Measurements from ENCODE around the gene CNPY1. TPM values are rescaled to one million over a fixed set of nuclear protein-coding genes. Genes with fewer than 3 reads are reported as not detected.

Gene CNPY1
- polyA plus RNA-seq, 1 donor from 2014 or later: 0.36 TPM

DNA sequence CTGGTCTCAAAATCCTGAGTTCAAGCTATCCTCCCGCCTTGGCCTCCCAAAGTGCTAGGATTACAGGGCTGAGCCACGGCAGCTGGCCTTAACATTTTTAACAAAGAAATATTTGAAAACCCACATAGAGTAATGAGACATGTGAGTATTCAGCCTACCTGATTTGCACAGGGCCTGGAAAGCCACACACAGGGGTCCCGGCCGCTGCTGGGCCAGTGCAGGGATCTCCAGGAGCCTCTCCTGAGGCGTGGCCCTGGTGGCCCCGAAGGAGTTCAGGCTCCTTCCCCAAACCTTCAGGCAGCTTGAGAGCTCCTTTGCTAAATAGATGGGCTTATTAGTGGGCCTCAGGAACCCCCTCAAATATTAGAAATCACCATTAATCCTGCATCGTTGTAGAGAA lies 18.7 kb downstream of the CNPY1 start:
- no peaks in the 10 kb centered on the region for H3K9me2 ChIP-seq (ENCODE audit: insufficient read depth, low read length)
- no peak overlapping the region for H3K4me2 ChIP-seq (ENCODE audit: low read length)
- H3K36me3 ChIP-seq (ENCODE audit: insufficient read depth, low read length): no peaks in the 10 kb centered on the region
- no peak overlapping the region for H3K4me3 ChIP-seq (ENCODE audit: low read length)
- no peaks in the 10 kb centered on the region for H4K20me1 ChIP-seq (ENCODE audit: insufficient read depth)
- no peaks in the 10 kb centered on the region for H3K79me2 ChIP-seq (replicated peaks; ENCODE audit: insufficient read depth, low read length)
- peaks cover 25% of the 10 kb centered on the region for H3K27me3 ChIP-seq (ENCODE audit: insufficient read depth, low read depth, low read length)
- no peak overlapping the region for H2AFZ ChIP-seq (ENCODE audit: low read depth, low read length)
- no peak for TF ChIP-seq RAD21 (conservative IDR thresholded peaks at IDR 0.05)
- TF ChIP-seq, protein P1, sequence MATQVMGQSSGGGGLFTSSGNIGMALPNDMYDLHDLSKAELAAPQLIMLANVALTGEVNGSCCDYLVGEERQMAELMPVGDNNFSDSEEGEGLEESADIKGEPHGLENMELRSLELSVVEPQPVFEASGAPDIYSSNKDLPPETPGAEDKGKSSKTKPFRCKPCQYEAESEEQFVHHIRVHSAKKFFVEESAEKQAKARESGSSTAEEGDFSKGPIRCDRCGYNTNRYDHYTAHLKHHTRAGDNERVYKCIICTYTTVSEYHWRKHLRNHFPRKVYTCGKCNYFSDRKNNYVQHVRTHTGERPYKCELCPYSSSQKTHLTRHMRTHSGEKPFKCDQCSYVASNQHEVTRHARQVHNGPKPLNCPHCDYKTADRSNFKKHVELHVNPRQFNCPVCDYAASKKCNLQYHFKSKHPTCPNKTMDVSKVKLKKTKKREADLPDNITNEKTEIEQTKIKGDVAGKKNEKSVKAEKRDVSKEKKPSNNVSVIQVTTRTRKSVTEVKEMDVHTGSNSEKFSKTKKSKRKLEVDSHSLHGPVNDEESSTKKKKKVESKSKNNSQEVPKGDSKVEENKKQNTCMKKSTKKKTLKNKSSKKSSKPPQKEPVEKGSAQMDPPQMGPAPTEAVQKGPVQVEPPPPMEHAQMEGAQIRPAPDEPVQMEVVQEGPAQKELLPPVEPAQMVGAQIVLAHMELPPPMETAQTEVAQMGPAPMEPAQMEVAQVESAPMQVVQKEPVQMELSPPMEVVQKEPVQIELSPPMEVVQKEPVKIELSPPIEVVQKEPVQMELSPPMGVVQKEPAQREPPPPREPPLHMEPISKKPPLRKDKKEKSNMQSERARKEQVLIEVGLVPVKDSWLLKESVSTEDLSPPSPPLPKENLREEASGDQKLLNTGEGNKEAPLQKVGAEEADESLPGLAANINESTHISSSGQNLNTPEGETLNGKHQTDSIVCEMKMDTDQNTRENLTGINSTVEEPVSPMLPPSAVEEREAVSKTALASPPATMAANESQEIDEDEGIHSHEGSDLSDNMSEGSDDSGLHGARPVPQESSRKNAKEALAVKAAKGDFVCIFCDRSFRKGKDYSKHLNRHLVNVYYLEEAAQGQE (IDR thresholded peaks at IDR 0.05; ENCODE audit: borderline replicate concordance): no peak
- no peak for TF ChIP-seq POLR2AphosphoS5 (IDR thresholded peaks at IDR 0.05)
- TF ChIP-seq EP300 (conservative IDR thresholded peaks at IDR 0.05; ENCODE audit: poor library complexity, severe bottlenecking): no peak
- TF ChIP-seq EZH2 (IDR thresholded peaks at IDR 0.05; ENCODE audit: borderline replicate concordance, insufficient read depth, low read length, poor library complexity, severe bottlenecking): no peak
- TF ChIP-seq MXI1 (conservative IDR thresholded peaks at IDR 0.05; ENCODE audit: poor library complexity, severe bottlenecking): no peak
- no peaks in the 10 kb centered on the region for H3F3A ChIP-seq (ENCODE audit: insufficient read depth, low read length, poor library complexity, severe bottlenecking)
- H3K9me3 ChIP-seq (ENCODE audit: low read length): no peaks in the 10 kb centered on the region
- no peak overlapping the region for H3K27ac ChIP-seq (ENCODE audit: low read length)
- H3K9ac ChIP-seq (ENCODE audit: low read length): no peak overlapping the region

DNA sequence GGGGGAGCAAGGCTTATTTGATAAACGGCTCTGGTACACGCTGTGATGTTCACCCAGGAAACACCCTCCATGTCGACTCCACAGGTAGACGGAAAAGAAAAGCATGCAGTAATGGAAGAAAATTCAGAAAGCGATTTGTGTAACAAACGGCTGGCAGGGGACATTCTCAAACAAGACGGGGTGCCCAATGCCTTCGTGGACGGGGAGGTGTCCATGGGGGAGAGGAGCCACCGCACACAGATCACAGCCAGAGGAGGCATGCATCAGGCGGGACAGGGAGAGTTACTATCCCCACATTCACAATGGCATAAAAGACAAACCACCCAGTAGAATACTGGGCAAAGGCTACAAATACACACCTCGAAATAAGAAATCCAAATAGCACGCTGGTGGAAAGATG lies 20.1 kb downstream of the CNPY1 start:
- peaks cover 11% of the 10 kb centered on the region for H3K27me3 ChIP-seq (ENCODE audit: insufficient read depth, low read depth, low read length)
- H2AFZ ChIP-seq (ENCODE audit: low read depth, low read length): no peak overlapping the region
- no peak overlapping the region for H3K4me3 ChIP-seq (ENCODE audit: low read length)
- H3K9me2 ChIP-seq (ENCODE audit: insufficient read depth, low read length): no peaks in the 10 kb centered on the region
- TF ChIP-seq MXI1 (conservative IDR thresholded peaks at IDR 0.05; ENCODE audit: poor library complexity, severe bottlenecking) (no peak), RAD21 (conservative IDR thresholded peaks at IDR 0.05) (no peak), SMC3 (conservative IDR thresholded peaks at IDR 0.05; ENCODE audit: poor library complexity) (no peak), EZH2 (IDR thresholded peaks at IDR 0.05; ENCODE audit: borderline replicate concordance, insufficient read depth, low read length, poor library complexity, severe bottlenecking) (no peak), POLR2AphosphoS5 (IDR thresholded peaks at IDR 0.05) (no peak), EP300 (conservative IDR thresholded peaks at IDR 0.05; ENCODE audit: poor library complexity, severe bottlenecking) (no peak), TAF1 (IDR thresholded peaks at IDR 0.05; ENCODE audit: low read depth) (no peak)
- TF ChIP-seq, protein P1 (IDR thresholded peaks at IDR 0.05; ENCODE audit: borderline replicate concordance): no peak
- TF ChIP-seq, protein P2, sequence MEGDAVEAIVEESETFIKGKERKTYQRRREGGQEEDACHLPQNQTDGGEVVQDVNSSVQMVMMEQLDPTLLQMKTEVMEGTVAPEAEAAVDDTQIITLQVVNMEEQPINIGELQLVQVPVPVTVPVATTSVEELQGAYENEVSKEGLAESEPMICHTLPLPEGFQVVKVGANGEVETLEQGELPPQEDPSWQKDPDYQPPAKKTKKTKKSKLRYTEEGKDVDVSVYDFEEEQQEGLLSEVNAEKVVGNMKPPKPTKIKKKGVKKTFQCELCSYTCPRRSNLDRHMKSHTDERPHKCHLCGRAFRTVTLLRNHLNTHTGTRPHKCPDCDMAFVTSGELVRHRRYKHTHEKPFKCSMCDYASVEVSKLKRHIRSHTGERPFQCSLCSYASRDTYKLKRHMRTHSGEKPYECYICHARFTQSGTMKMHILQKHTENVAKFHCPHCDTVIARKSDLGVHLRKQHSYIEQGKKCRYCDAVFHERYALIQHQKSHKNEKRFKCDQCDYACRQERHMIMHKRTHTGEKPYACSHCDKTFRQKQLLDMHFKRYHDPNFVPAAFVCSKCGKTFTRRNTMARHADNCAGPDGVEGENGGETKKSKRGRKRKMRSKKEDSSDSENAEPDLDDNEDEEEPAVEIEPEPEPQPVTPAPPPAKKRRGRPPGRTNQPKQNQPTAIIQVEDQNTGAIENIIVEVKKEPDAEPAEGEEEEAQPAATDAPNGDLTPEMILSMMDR (IDR thresholded peaks at IDR 0.05; ENCODE audit: poor library complexity, severe bottlenecking): no peak
- no peak overlapping the region for H3K27ac ChIP-seq (ENCODE audit: low read length)
- no peaks in the 10 kb centered on the region for H3K79me2 ChIP-seq (replicated peaks; ENCODE audit: insufficient read depth, low read length)
- H3F3A ChIP-seq (ENCODE audit: insufficient read depth, low read length, poor library complexity, severe bottlenecking): no peaks in the 10 kb centered on the region
- no peaks in the 10 kb centered on the region for H3K9me3 ChIP-seq (ENCODE audit: low read length)
- H3K36me3 ChIP-seq (ENCODE audit: insufficient read depth, low read length): no peaks in the 10 kb centered on the region
- H3K4me2 ChIP-seq (ENCODE audit: low read length): no peak overlapping the region
- no peak overlapping the region for H3K9ac ChIP-seq (ENCODE audit: low read length)
- no peaks in the 10 kb centered on the region for H4K20me1 ChIP-seq (ENCODE audit: insufficient read depth)
